Activated CD4-positive, alpha-beta T cell treated with anti-CD3 and anti-CD28 coated beads, Interleukin-10, Interleukin-2, amounts not matched to agents 100 ng/mL and 50 ng/mL, durations not matched to agents 16 hours and 8 hours (primary cell): ENCODE results near the gene DRICH1.
"Not testable (repeated sequence)": the region's sequence is repeated elsewhere in the genome, so short reads cannot be mapped to it uniquely, and the experiment has no call there.

Source experiments
- DNase-seq: peaks from one replicate; pipeline ENCODE4 v3.0.0-alpha.2; 2020

DRICH1 gene, protein sequence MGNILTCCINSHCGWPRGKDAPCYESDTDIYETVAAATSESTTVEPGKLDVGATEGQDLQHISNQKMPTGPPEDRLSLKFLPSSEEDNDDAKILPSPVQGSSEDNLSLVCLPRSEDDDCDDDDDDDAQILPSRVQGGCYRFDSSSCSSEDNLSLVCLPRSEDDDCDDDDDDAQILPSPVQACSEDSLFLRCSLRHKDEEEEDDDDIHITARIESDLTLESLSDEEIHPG

GRCh38 chr22:23632178-23632577 is at the start of gene DRICH1:
DRICH1 (minus strand) TSS chr22:23632321; CDS start chr22:23632023, 298 bp downstream.
- no peak for DNase-seq

DNA sequence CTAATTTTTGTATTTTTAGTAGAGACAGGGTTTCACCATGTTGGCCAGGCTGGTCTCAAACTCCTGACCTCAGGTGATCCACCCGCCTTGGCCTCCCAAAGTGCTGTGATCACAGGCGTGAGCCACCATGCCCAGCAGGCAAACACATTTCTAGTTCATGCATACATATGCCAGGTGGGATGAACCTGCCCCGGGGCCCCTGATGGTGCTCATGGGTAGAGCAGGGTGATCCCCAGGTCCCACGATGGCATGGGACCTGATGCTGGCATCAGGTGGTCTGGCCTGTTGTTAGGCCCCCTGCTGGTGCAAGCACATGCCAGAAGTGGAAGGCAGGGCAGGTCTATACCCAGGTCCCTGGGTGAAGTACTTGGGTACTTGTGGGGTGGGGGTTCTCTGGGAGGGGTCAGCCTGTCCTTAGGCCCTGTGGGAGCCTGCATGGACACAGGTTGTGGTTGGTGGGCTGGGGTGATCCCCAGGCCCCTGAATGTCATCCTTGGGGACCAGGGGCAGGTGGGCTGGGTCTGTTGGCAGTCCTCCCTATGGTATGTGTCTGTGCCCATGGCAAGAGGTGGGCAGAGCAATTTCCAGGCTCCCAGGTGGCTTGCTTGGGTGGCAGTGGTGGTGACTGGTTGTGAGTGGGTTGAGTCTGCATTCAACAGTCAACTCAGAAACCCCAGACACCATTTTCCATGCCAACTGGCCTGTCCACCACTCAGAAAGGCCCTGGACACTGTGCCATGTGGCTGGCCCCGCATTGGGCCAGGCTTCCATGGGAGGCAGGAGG is 49.1 kb upstream of the DRICH1 start:
- no peak for DNase-seq

GRCh38 chr22:23678133-23678532 is 46.0 kb upstream of the DRICH1 start:
- no peak for DNase-seq

- DNase-seq, result no peak
Observed at GRCh38 chr22:23677701-23677995, 45.5 kb upstream of the DRICH1 start.

GRCh38 chr22:23676841-23677700 is 45.0 kb upstream of the DRICH1 start:
- DNase-seq, result not testable (repeated sequence)

GRCh38 chr22:23675502-23676415 is 43.6 kb upstream of the DRICH1 start:
- DNase-seq, result peak; percentile 32

- DNase-seq, result not testable (repeated sequence)
Observed at GRCh38 chr22:23674886-23675501, 42.9 kb upstream of the DRICH1 start.

DNA sequence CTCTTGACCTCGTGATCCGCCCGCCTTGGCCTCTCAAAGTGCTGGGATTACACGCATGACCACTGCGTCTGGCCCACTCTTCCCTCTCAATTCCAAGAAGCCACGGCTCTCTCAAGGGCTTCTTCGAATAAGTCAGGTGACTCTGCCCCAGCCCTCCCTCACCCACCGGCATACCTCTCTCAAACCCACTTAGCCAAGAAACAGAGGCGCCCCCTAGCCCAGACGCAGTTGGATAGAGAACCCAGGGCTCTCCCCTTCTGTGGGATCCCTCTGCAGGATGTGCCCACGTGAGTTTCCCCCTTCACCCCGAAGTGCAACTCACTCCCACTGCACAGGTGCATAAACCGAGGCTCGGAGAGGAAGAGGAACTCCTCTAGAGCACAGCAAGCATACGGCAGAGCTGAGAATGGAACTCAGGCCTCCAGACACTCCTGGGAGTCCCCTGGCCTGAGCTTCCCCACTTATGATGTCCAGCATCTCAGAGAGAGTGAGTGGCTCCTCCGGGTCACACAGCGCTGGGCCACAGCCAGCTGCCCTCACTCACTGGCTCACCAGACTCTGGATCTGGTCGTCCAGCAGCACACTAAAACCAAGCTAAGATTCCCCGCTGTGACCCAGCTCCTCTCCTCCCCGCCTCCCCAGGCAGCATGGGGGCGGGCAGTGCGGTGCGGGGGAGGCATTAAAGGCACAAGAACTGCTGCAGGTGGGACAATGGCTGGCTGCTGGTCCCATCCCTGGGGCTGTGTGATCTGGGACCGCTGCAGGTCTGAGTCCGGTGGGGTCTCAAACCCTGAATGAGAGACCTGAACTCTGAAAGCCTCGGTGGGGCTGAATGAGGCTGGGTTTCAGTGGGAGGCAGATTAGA is 41.9 kb upstream of the DRICH1 start:
- DNase-seq, result no peak

GRCh38 chr22:23673050-23673620 is 41.0 kb upstream of the DRICH1 start:
- no peak for DNase-seq

DNA sequence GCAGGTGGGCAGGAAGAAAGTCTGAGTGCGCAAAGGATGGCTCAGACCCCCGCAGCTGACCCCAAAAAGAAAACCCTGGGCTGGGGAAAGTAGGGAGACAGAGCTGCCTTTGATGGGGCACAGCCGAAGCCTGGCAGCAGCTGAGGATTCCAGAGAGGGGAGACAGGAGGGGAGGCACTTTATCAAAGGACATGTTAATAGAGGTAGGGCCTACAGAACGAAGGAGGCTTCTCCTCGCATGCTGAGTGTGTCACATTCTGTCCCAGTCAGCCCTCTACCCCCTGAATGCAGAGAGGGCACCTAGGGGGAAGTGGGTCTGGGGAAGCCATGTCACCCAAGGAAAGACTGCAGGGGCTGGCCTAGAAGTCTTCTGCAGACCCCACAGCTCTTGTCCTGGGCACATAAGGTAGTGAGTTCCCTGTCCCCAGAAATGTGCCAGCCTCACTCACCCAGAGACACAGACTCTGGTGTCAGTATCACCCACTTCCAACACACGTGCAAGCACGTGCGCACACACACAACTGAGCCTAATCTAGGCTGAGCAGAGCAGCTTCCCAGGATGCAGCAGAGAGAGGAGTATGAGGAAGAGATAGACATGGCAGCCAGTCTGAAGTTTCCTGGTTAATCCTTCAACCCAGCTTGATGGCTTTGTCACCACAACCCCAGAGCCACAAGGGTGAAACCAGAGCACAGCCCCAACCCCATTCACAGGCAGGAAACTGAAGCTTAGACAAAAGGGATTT is 40.4 kb upstream of the DRICH1 start:
- not testable (repeated sequence) for DNase-seq

DNA sequence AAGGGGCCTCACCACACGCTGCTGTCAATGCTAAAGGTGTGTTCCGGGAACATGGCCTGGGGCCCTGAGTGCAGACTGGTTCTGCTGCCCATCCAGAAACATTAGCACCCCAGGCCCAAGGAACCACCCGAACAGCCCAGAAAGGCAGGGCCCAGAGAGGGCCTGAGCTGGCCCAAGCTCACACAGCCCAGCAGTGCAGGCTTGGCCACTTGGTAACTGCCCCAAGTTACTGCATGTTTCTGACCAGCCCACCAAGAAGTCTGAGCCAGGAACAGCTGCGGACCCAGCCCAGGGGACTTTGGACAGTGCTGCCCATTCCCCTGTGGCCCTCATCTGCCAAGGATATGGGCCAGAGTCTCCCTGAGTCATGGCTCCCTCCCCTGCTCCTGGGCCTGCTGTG is 39.3 kb upstream of the DRICH1 start:
- not testable (repeated sequence) for DNase-seq

- no peak for DNase-seq
Observed at GRCh38 chr22:23670378-23671295, 38.5 kb upstream of the DRICH1 start.

GRCh38 chr22:23660381-23660780 is 28.3 kb upstream of the DRICH1 start:
- not testable (repeated sequence) for DNase-seq

GRCh38 chr22:23657727-23658126 is 25.6 kb upstream of the DRICH1 start:
- DNase-seq, result no peak

- DNase-seq, result no peak
Observed at GRCh38 chr22:23655891-23656475, 23.9 kb upstream of the DRICH1 start.

DNA sequence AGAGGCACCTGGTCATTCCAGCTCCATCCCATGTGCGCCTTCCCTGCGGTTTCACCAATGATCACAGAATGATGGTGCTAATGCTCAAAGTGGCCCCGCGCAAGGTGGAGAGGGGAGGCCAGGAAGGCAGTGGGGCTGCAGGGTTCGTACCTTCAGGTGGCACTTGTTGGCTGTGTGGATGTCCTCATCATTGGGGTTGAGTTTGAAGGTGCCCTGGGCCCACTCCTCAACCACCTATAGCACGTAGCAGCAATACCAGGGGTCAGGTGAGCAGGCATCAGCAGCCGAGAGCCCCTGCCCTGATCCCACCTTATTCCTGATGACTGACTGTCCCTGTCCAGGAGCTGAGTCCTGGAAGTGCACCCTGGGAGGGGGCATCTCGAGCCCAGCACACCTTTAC is 20.6 kb upstream of the DRICH1 start:
- no peak for DNase-seq

GRCh38 chr22:23652286-23652685 is 20.2 kb upstream of the DRICH1 start:
- no peak for DNase-seq

- no peak for DNase-seq
Observed at GRCh38 chr22:23651676-23652075, 19.6 kb upstream of the DRICH1 start.
